MCF 10A (cell line): ENCODE data around the gene GRM2. TPM values are rescaled to one million over a fixed set of nuclear protein-coding genes. Genes with fewer than 3 reads are reported as not detected.

ENCODE experiments used
- BruUV-seq: library from RNA; stranded (reverse); fragments of 400-500 nt; replicated peaks from 2 replicates; lab custom pipeline; 2021; lab: Mats Ljungman, UMichigan
- CTCF ChIA-PET: fragments of 300-600 bp; sonication (Branson Sonifier 250); formaldehyde crosslinking; extraction: SDS; loops from one replicate; lab custom pipeline; 2021; ENCODE audit warnings: antibody characterized with exemption, inconsistent platforms; lab: Yijun Ruan, JAX
- POLR2A ChIA-PET: fragments of 300-600, 350-650 bp; sonication (Branson Sonifier 250); formaldehyde crosslinking; extraction: SDS; loops from one replicate; lab custom pipeline; 2020; ENCODE audit warnings: antibody characterized with exemption, inconsistent platforms; lab: Yijun Ruan, JAX
- DNase-seq: peaks from one replicate; pipeline ENCODE4 v3.0.0-alpha.2; 2018; ENCODE audit not compliant: unreplicated experiment
- H3K27ac Mint-ChIP-seq: one replicate; pipeline ENCODE4 v1.8.0; 2022; ENCODE audit warnings: mild to moderate bottlenecking, low read depth, mixed read lengths; ENCODE audit not compliant: unreplicated experiment
- H3K27me3 Mint-ChIP-seq: one replicate; pipeline ENCODE4 v1.8.0; 2022; ENCODE audit warnings: mixed read lengths; ENCODE audit not compliant: insufficient read depth, unreplicated experiment
- H3K36me3 Mint-ChIP-seq: one replicate; pipeline ENCODE4 v1.8.0; 2022; ENCODE audit warnings: mild to moderate bottlenecking, moderate library complexity, mixed read lengths; ENCODE audit not compliant: insufficient read depth, unreplicated experiment
- H3K4me1 Mint-ChIP-seq: one replicate; pipeline ENCODE4 v1.8.0; 2022; ENCODE audit warnings: mixed read lengths; ENCODE audit not compliant: insufficient read depth, unreplicated experiment
- H3K4me3 Mint-ChIP-seq: one replicate; pipeline ENCODE4 v1.8.0; 2022; ENCODE audit warnings: mild to moderate bottlenecking, moderate library complexity, mixed read lengths; ENCODE audit not compliant: unreplicated experiment
- H3K9me3 Mint-ChIP-seq: one replicate; pipeline ENCODE4 v1.8.0; 2022; ENCODE audit warnings: mixed read lengths; ENCODE audit not compliant: unreplicated experiment
- intact Hi-C: fragments of 100-400 bp; cut with micrococcal nuclease; formaldehyde crosslinking; loops from 2 replicates; pipeline ENCODE4 v1.14.1; 2022
- total RNA-seq: library from RNA; stranded (reverse); gene quantifications from 2 replicates; pipeline ENCODE4 v1.2.3, GENCODE V29; 2022
- TF ChIP-seq, protein P1 (sequence below): fragments of 200-600 bp; IDR thresholded peaks from one replicate; pipeline ENCODE4 v1.8.0; 2022; ENCODE audit warnings: antibody characterized with exemption, mild to moderate bottlenecking; ENCODE audit not compliant: unreplicated experiment

GRM2 gene
- total RNA-seq, 1 experiment from 2014 or later = 0.23 TPM

DNA sequence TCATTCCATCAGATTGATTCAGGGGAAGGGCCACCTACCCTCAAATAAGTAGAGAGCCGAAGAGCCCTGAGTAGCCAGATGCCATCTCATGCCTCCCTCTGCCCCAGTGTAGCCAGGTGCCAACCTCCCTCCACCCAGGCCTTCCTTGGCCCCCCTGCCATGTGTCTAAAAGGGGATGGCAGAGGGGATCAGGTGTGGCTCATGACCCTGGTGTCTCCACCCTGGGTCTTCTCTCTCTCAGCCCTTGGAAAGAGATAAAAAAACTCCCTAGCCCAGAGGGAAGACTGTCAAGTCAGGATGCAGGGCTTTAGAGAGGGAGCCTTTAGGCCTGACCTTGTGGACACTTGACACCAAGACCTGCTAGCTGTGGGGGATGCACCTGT is 5.2 kb downstream of the GRM2 start:
- intact Hi-C loops = no loop called here
- POLR2A ChIA-PET = no interaction called here

DNA sequence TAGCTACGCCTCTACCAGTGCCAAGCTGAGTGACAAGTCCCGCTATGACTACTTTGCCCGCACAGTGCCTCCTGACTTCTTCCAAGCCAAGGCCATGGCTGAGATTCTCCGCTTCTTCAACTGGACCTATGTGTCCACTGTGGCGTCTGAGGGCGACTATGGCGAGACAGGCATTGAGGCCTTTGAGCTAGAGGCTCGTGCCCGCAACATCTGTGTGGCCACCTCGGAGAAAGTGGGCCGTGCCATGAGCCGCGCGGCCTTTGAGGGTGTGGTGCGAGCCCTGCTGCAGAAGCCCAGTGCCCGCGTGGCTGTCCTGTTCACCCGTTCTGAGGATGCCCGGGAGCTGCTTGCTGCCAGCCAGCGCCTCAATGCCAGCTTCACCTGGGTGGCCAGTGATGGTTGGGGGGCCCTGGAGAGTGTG is 5.7 kb downstream of the GRM2 start:
- H3K9me3 Mint-ChIP-seq = no peaks in the 10 kb centered on the region

More for the DNA sequence above, 5.2 kb downstream of the GRM2 start:
- TF ChIP-seq, protein P1, sequence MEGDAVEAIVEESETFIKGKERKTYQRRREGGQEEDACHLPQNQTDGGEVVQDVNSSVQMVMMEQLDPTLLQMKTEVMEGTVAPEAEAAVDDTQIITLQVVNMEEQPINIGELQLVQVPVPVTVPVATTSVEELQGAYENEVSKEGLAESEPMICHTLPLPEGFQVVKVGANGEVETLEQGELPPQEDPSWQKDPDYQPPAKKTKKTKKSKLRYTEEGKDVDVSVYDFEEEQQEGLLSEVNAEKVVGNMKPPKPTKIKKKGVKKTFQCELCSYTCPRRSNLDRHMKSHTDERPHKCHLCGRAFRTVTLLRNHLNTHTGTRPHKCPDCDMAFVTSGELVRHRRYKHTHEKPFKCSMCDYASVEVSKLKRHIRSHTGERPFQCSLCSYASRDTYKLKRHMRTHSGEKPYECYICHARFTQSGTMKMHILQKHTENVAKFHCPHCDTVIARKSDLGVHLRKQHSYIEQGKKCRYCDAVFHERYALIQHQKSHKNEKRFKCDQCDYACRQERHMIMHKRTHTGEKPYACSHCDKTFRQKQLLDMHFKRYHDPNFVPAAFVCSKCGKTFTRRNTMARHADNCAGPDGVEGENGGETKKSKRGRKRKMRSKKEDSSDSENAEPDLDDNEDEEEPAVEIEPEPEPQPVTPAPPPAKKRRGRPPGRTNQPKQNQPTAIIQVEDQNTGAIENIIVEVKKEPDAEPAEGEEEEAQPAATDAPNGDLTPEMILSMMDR = no peak
- no peaks in the 10 kb centered on the region for H3K27me3 Mint-ChIP-seq
- DNase-seq = no peak
- H3K4me3 Mint-ChIP-seq = no peak overlapping the region
- no peaks in the 10 kb centered on the region for H3K4me1 Mint-ChIP-seq
- H3K9me3 Mint-ChIP-seq = no peaks in the 10 kb centered on the region
- CTCF ChIA-PET = interaction anchor here (1.3 kb wide), 1 partner anchor 88 kb away, joined by 3 read pairs; no protein-coding TSS in a partner anchor
- no peak overlapping the region for H3K27ac Mint-ChIP-seq
- BruUV-seq = no TSS peak
- H3K36me3 Mint-ChIP-seq = peaks cover 14% of the 10 kb centered on the region

DNA sequence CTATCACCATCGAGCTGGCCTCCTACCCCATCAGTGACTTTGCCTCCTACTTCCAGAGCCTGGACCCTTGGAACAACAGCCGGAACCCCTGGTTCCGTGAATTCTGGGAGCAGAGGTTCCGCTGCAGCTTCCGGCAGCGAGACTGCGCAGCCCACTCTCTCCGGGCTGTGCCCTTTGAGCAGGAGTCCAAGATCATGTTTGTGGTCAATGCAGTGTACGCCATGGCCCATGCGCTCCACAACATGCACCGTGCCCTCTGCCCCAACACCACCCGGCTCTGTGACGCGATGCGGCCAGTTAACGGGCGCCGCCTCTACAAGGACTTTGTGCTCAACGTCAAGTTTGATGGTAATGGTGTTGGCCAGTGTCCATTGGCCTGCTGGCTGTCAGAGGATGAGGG is 6.1 kb downstream of the GRM2 start:
- CTCF ChIA-PET = interaction anchor here (0.8 to 1.3 kb wide), 2 partner anchors 87 to 212 kb away, joined by 3 read pairs; no protein-coding TSS in a partner anchor
- Mint-ChIP-seq H3K4me1 (no peaks in the 10 kb centered on the region), H3K4me3 (no peak overlapping the region), H3K36me3 (peaks cover 8% of the 10 kb centered on the region), H3K9me3 (no peaks in the 10 kb centered on the region), H3K27ac (no peak overlapping the region), H3K27me3 (no peaks in the 10 kb centered on the region)
- intact Hi-C loops = no loop called here
- TF ChIP-seq, protein P1 = no peak
- BruUV-seq = no TSS peak
- POLR2A ChIA-PET = no interaction called here
- DNase-seq = no peak

More for the DNA sequence above, 5.7 kb downstream of the GRM2 start:
- intact Hi-C loops = no loop called here
- Mint-ChIP-seq H3K36me3 (peaks cover 9% of the 10 kb centered on the region), H3K4me1 (no peaks in the 10 kb centered on the region), H3K4me3 (no peak overlapping the region), H3K27me3 (no peaks in the 10 kb centered on the region), H3K27ac (no peak overlapping the region)
- CTCF ChIA-PET = interaction anchor here (0.8 to 1.3 kb wide), 2 partner anchors 88 to 211 kb away, joined by 3 read pairs; no protein-coding TSS in a partner anchor
- no peak for DNase-seq
- POLR2A ChIA-PET = no interaction called here
- TF ChIP-seq, protein P1 = no peak
- BruUV-seq = no TSS peak

DNA sequence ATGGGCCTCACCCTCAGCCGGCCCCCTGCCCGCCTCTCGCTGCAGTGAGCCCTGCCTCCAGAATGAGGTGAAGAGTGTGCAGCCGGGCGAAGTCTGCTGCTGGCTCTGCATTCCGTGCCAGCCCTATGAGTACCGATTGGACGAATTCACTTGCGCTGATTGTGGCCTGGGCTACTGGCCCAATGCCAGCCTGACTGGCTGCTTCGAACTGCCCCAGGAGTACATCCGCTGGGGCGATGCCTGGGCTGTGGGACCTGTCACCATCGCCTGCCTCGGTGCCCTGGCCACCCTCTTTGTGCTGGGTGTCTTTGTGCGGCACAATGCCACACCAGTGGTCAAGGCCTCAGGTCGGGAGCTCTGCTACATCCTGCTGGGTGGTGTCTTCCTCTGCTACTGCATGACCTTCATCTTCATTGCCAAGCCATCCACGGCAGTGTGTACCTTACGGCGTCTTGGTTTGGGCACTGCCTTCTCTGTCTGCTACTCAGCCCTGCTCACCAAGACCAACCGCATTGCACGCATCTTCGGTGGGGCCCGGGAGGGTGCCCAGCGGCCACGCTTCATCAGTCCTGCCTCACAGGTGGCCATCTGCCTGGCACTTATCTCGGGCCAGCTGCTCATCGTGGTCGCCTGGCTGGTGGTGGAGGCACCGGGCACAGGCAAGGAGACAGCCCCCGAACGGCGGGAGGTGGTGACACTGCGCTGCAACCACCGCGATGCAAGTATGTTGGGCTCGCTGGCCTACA is 8.5 kb downstream of the GRM2 start:
- no TSS peak for BruUV-seq
- intact Hi-C loops = no loop called here
- H3K27me3 Mint-ChIP-seq = no peaks in the 10 kb centered on the region
- H3K4me1 Mint-ChIP-seq = no peaks in the 10 kb centered on the region
- TF ChIP-seq, protein P1 = no peak
- no peak for DNase-seq
- POLR2A ChIA-PET = no interaction called here
- no peaks in the 10 kb centered on the region for H3K36me3 Mint-ChIP-seq
- H3K27ac Mint-ChIP-seq = no peak overlapping the region
- CTCF ChIA-PET = interaction anchor here (0.8 kb wide), 1 partner anchor 627 kb away, joined by 4 read pairs; no protein-coding TSS in a partner anchor
- H3K4me3 Mint-ChIP-seq = no peak overlapping the region
- no peaks in the 10 kb centered on the region for H3K9me3 Mint-ChIP-seq
